ENCODE data around the gene LSS. TPM values are rescaled to one million over a fixed set of nuclear protein-coding genes. Genes with fewer than 3 reads are reported as not detected.

The LSS gene
- total RNA-seq, 1 experiment from 2014 or later: 45.7 TPM

DNA sequence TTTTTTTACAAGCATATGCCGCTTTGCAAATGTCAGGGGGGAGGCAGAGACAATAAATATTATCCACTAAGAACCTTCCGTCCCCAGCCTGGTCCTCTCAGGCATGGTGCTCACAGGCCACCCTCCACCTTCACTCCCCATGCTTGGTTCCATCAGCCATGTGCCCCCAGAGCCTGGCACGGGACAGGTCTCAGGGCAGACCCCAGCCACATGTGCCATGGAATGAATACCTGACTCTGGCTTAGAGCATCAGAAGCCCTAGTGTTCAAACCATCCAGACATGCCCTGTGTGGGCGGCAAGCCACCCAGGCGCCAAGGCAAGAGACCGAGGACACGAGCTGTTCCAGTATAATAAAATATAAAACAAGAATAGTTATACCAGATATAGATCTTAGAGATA is 5.4 kb downstream of the LSS start:
- Histone ChIP-seq H3K27me3 (ENCODE audit: low read length) (no peaks in the 10 kb centered on the region), H3K27ac (ENCODE audit: low read length) (no peak overlapping the region), H2AFZ (ENCODE audit: low read length) (no peak overlapping the region), H4K20me1 (ENCODE audit: low read length) (peaks cover 15% of the 10 kb centered on the region; the same call in 1 of the 2 replicates), H3K79me2 (ENCODE audit: low read length) (peaks cover 31% of the 10 kb centered on the region), H3K9me2 (replicated peaks; ENCODE audit: low read length) (no peaks in the 10 kb centered on the region), H3K9me3 (ENCODE audit: low read length) (no peaks in the 10 kb centered on the region), H3K4me3 (ENCODE audit: low read length) (no peak overlapping the region), H3F3A (ENCODE audit: low read length, unreplicated experiment) (no peaks in the 10 kb centered on the region), H3K4me1 (ENCODE audit: insufficient read depth, low read length) (peaks cover 19% of the 10 kb centered on the region), H3K4me2 (ENCODE audit: low read length) (no peak overlapping the region), H3K9ac (ENCODE audit: low read length) (no peak overlapping the region), H3K36me3 (ENCODE audit: low read depth, low read length) (no peaks in the 10 kb centered on the region; the same call in 1 of the 2 replicates)
- intact Hi-C loops (cut with micrococcal nuclease): no loop called here
- POLR2A ChIA-PET (ENCODE audit: unreplicated experiment): no interaction called here
- DNase-seq: no peak
- TF ChIP-seq EZH2phosphoT487 (IDR thresholded peaks at IDR 0.05; ENCODE audit: borderline replicate concordance, low read length) (no peak), EZH2 (IDR thresholded peaks at IDR 0.05; ENCODE audit: low read length, unreplicated experiment) (no peak)
- TF ChIP-seq, protein P1, sequence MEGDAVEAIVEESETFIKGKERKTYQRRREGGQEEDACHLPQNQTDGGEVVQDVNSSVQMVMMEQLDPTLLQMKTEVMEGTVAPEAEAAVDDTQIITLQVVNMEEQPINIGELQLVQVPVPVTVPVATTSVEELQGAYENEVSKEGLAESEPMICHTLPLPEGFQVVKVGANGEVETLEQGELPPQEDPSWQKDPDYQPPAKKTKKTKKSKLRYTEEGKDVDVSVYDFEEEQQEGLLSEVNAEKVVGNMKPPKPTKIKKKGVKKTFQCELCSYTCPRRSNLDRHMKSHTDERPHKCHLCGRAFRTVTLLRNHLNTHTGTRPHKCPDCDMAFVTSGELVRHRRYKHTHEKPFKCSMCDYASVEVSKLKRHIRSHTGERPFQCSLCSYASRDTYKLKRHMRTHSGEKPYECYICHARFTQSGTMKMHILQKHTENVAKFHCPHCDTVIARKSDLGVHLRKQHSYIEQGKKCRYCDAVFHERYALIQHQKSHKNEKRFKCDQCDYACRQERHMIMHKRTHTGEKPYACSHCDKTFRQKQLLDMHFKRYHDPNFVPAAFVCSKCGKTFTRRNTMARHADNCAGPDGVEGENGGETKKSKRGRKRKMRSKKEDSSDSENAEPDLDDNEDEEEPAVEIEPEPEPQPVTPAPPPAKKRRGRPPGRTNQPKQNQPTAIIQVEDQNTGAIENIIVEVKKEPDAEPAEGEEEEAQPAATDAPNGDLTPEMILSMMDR (conservative IDR thresholded peaks at IDR 0.05; ENCODE audit: low read depth, low read length): no peak
- ATAC-seq: no peak
- CTCF ChIA-PET: no interaction called here
- no TSS peak for BruUV-seq (replicated peaks)

DNA sequence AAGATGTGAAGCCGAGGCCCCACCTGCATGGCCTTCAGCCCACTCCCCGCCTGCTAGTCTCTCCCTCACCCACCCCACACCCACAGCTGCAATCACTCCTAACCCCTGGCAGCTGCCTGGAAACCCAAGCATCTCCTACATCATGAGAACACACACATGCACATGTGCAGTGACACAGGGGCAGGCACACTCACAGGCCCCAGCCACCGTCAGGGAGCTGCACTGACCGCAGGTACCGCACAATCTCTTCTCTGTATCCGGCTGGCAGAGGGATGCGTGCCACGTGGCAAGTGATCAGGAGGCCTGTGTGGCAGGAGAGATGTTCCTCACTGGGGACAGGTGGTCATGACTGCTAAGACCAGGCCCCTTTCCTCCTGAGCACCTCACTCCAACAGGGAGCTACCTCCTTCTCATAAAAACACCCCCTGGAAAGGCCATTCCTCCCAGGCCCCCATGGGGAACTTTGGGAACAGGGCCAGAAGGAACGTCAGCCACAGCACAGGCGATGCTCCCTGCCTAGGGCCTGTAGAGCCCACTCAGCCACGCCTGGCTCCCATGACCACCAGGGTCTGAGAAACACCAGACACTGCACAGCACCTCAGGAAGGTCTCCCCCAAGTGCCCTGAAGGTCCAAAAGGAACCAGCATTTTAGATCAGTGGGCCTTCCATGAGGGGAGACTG is 6.0 kb downstream of the LSS start:
- DNase-seq (no peak), ATAC-seq (no peak)
- Histone ChIP-seq H3F3A (ENCODE audit: low read length, unreplicated experiment) (no peaks in the 10 kb centered on the region), H3K27ac (ENCODE audit: low read length) (no peak overlapping the region), H3K9ac (ENCODE audit: low read length) (no peak overlapping the region), H3K4me1 (ENCODE audit: insufficient read depth, low read length) (peaks cover 16% of the 10 kb centered on the region), H3K27me3 (ENCODE audit: low read length) (no peaks in the 10 kb centered on the region), H3K4me3 (ENCODE audit: low read length) (no peak overlapping the region), H3K9me3 (ENCODE audit: low read length) (no peaks in the 10 kb centered on the region), H3K79me2 (ENCODE audit: low read length) (peaks cover 24% of the 10 kb centered on the region), H3K4me2 (ENCODE audit: low read length) (no peak overlapping the region), H3K9me2 (replicated peaks; ENCODE audit: low read length) (no peaks in the 10 kb centered on the region), H4K20me1 (ENCODE audit: low read length) (peaks cover 14% of the 10 kb centered on the region; the same call in 1 of the 2 replicates), H2AFZ (ENCODE audit: low read length) (no peak overlapping the region), H3K36me3 (ENCODE audit: low read depth, low read length) (no peaks in the 10 kb centered on the region; the same call in 1 of the 2 replicates)
- POLR2A ChIA-PET (ENCODE audit: unreplicated experiment): no interaction called here
- no TSS peak for BruUV-seq (replicated peaks)
- CTCF ChIA-PET: no interaction called here
- intact Hi-C loops (cut with micrococcal nuclease): no loop called here
- no peak for TF ChIP-seq EZH2 (IDR thresholded peaks at IDR 0.05; ENCODE audit: low read length, unreplicated experiment)
- no peak for TF ChIP-seq EZH2phosphoT487 (IDR thresholded peaks at IDR 0.05; ENCODE audit: borderline replicate concordance, low read length)
- TF ChIP-seq, protein P1 (conservative IDR thresholded peaks at IDR 0.05; ENCODE audit: low read depth, low read length): no peak

DNA sequence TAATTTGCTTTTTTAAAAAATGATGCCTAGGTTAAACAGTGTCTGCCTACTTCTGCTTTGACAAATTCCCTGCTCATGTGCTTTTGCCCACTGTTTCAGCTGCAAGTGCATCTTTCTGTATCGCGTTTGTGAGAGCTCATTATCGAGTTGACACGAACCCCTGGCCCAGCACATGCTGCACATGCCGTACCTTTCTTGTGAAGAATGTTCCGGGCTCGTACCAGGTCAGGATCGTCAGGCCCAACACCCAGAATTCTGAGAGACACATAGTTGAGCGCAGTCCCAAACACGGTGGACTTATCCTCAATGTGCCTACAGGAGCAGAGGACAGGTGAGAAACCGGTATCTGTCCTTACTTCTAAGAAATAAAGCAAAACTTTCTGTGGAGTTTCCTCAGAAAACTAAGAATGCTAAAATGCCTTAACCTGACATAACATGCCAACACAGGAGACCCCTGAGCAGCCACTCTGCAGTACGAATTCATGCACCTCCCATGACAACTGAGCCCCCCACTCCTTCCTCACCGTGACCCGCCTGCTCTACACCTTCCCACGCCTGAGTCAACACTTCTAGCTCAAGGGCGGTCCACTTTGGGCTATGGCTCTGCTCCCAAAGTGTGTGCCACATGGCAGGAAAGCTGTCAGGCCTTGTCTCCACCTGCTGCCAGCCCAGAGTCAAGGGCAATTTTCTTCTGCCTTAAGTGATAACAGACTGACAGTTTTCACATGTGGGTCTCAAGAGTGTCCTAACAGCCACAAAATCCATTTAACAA is 6.7 kb downstream of the LSS start:
- Histone ChIP-seq H4K20me1 (ENCODE audit: low read length) (0 out of 2 replicates have a peak, but pooled peaks cover 6% of the 10 kb centered on the region), H3K27ac (ENCODE audit: low read length) (no peak overlapping the region), H3K4me2 (ENCODE audit: low read length) (no peak overlapping the region), H3K27me3 (ENCODE audit: low read length) (no peaks in the 10 kb centered on the region), H3K9me3 (ENCODE audit: low read length) (no peaks in the 10 kb centered on the region), H3K36me3 (ENCODE audit: low read depth, low read length) (no peaks in the 10 kb centered on the region; the same call in 1 of the 2 replicates), H3K4me3 (ENCODE audit: low read length) (no peak overlapping the region), H3F3A (ENCODE audit: low read length, unreplicated experiment) (no peaks in the 10 kb centered on the region), H2AFZ (ENCODE audit: low read length) (no peak overlapping the region), H3K79me2 (ENCODE audit: low read length) (peaks cover 17% of the 10 kb centered on the region), H3K9me2 (replicated peaks; ENCODE audit: low read length) (no peaks in the 10 kb centered on the region), H3K4me1 (ENCODE audit: insufficient read depth, low read length) (peaks cover 9% of the 10 kb centered on the region), H3K9ac (ENCODE audit: low read length) (no peak overlapping the region)
- intact Hi-C loops (cut with micrococcal nuclease): no loop called here
- TF ChIP-seq, protein P1 (conservative IDR thresholded peaks at IDR 0.05; ENCODE audit: low read depth, low read length): no peak
- TF ChIP-seq EZH2phosphoT487 (IDR thresholded peaks at IDR 0.05; ENCODE audit: borderline replicate concordance, low read length) (no peak), EZH2 (IDR thresholded peaks at IDR 0.05; ENCODE audit: low read length, unreplicated experiment) (no peak)
- BruUV-seq (replicated peaks): no TSS peak
- DNase-seq (no peak), ATAC-seq (no peak)
- CTCF ChIA-PET: no interaction called here
- POLR2A ChIA-PET (ENCODE audit: unreplicated experiment): no interaction called here
